Neuronal stem cell (in vitro differentiated cells): ENCODE data around the gene DTWD1.
A peak's percentile ranks its signal among the peaks of the same experiment; 100 is the strongest.

ENCODE experiments used
- DNase-seq: peaks from one replicate; pipeline ENCODE4 v3.0.0-alpha.2; 2013; ENCODE audit warnings: low spot score
- H2AFZ ChIP-seq: one replicate; pipeline ENCODE4 v1.6.1; 2013; ENCODE audit warnings: mild to moderate bottlenecking, low read length, inconsistent platforms
- H2AK5ac ChIP-seq: 2 replicates; pipeline ENCODE4 v1.6.1; 2013; ENCODE audit warnings: low read depth, mild to moderate bottlenecking, inconsistent platforms, low read length, moderate library complexity, mixed read lengths
- H2BK120ac ChIP-seq: 2 replicates; pipeline ENCODE4 v1.6.1; 2013; ENCODE audit warnings: low read depth, mild to moderate bottlenecking, inconsistent platforms, low read length, moderate library complexity, mixed read lengths
- H2BK12ac ChIP-seq: one replicate; pipeline ENCODE4 v1.6.1; 2013; ENCODE audit warnings: low read length, inconsistent platforms
- H2BK15ac ChIP-seq: 2 replicates; pipeline ENCODE4 v1.6.1; 2013; ENCODE audit warnings: mild to moderate bottlenecking, low read length, inconsistent platforms, mixed read lengths
- H2BK5ac ChIP-seq: one replicate; pipeline ENCODE4 v1.6.1; 2013; ENCODE audit warnings: inconsistent platforms, mild to moderate bottlenecking, low read length, moderate library complexity
- H3K14ac ChIP-seq: one replicate; pipeline ENCODE4 v1.6.1; 2013; ENCODE audit warnings: low read length, inconsistent platforms
- H3K18ac ChIP-seq: 2 replicates; pipeline ENCODE4 v1.6.1; 2013; ENCODE audit warnings: low read length, inconsistent platforms
- H3K23ac ChIP-seq: 2 replicates; pipeline ENCODE4 v1.6.1; 2013; ENCODE audit warnings: low read depth, mild to moderate bottlenecking, mixed read lengths, low read length, inconsistent platforms; ENCODE audit not compliant: poor library complexity
- H3K27ac ChIP-seq: replicated peaks from 3 replicates; pipeline ENCODE4 v1.5.1; 2013; ENCODE audit warnings: low read length, inconsistent platforms
- H3K27me3 ChIP-seq, 3 experiments: 2 replicates each; pipeline ENCODE4 v1.6.1; 2013; ENCODE audit warnings: low read length in 3 of 3, mild to moderate bottlenecking in 2 of 3, inconsistent platforms in 1 of 3, low read depth in 1 of 3, mixed read lengths in 1 of 3, moderate library complexity in 1 of 3; ENCODE audit not compliant: control insufficient read depth in 3 of 3, insufficient read depth in 3 of 3
- H3K36me3 ChIP-seq, 2 donors: replicated peaks in 1 of 2; 2 replicates each; pipeline ENCODE4 v1.6.1; 2013; ENCODE audit warnings: low read length in 2 of 2; ENCODE audit not compliant: control insufficient read depth in 2 of 2, insufficient read depth in 2 of 2
- H3K4ac ChIP-seq: 2 replicates; pipeline ENCODE4 v1.6.1; 2013; ENCODE audit warnings: inconsistent platforms, mild to moderate bottlenecking, low read length, moderate library complexity
- H3K4me1 ChIP-seq, 2 donors: 1 replicate in 1 of 2; 2 replicates in 1 of 2; pipeline ENCODE4 v1.6.1; 2013; ENCODE audit warnings: low read length in 2 of 2, low read depth in 1 of 2; ENCODE audit not compliant: control insufficient read depth in 2 of 2, insufficient read depth in 1 of 2
- H3K4me2 ChIP-seq: one replicate; pipeline ENCODE4 v1.6.1; 2013; ENCODE audit warnings: mild to moderate bottlenecking, low read length, inconsistent platforms; ENCODE audit not compliant: insufficient read depth, poor library complexity, severe bottlenecking
- H3K4me3 ChIP-seq, 2 donors: 2 replicates each; pipeline ENCODE4 v1.5.1; 2013; ENCODE audit warnings: low read length in 2 of 2, mild to moderate bottlenecking in 2 of 2, inconsistent platforms in 1 of 2, moderate library complexity in 1 of 2
- H3K79me1 ChIP-seq: one replicate; pipeline ENCODE4 v1.6.1; 2013; ENCODE audit warnings: low read depth, mild to moderate bottlenecking, inconsistent platforms, low read length, moderate library complexity
- H3K9ac ChIP-seq: one replicate; pipeline ENCODE4 v1.6.1; 2013; ENCODE audit warnings: mild to moderate bottlenecking, low read depth, low read length, inconsistent platforms; ENCODE audit not compliant: poor library complexity
- H3K9me3 ChIP-seq, 2 donors: replicated peaks in 1 of 2; 2 replicates each; pipeline versions ENCODE3 to v1.6.1; 2013; ENCODE audit warnings: low read length in 2 of 2, mild to moderate bottlenecking in 2 of 2, inconsistent platforms in 1 of 2, low read depth in 1 of 2, mixed read lengths in 1 of 2, moderate library complexity in 1 of 2; ENCODE audit not compliant: control insufficient read depth in 2 of 2, insufficient read depth in 1 of 2
- H4K8ac ChIP-seq: one replicate; pipeline ENCODE4 v1.6.1; 2013; ENCODE audit warnings: low read depth, mild to moderate bottlenecking, inconsistent platforms, low read length, moderate library complexity
- H4K91ac ChIP-seq: one replicate; pipeline ENCODE4 v1.6.1; 2013; ENCODE audit warnings: low read length, low read depth, mild to moderate bottlenecking, inconsistent platforms; ENCODE audit not compliant: poor library complexity
- WGBS, 2 donors: extraction: QIAGEN DNeasy Blood & Tissue Kit; methylation state at CpG; one replicate each; pipeline ENCODE4 v1.1.7; 2013; ENCODE audit warnings: missing lambda C conversion rate in 2 of 2, mixed read lengths in 1 of 2; ENCODE audit not compliant: insufficient read length in 2 of 2, insufficient replicate concordance in 1 of 2; ENCODE audit errors: extremely low coverage in 2 of 2; 5-methylcytosine and 5-hydroxymethylcytosine counted together

DTWD1 gene

DNA sequence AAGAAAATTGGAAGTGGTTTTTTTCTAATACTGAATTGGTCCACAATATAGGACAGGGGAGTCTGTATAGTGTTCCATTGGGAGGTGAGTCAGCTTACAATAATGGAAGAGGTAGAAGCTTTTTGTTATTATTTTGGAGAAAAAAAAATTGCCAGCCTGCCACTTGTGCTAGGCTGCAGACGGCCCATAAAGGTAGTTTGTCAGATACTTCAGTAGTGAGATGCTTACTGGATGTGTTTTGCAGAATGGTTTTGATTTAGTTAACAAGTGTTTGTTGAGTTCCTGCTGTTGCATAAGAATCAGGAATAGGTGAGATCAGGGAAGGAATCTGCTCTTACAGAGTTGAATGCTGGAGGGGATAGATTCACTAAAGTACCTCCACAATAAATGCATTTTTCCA lies 1.0 kb downstream of the DTWD1 start:
- Histone ChIP-seq H2AFZ (no peak overlapping the region), H3K4me3 (peak overlapping the region in 1 of 2 donors; percentile 86), H3K27ac (no peak overlapping the region)

DNA sequence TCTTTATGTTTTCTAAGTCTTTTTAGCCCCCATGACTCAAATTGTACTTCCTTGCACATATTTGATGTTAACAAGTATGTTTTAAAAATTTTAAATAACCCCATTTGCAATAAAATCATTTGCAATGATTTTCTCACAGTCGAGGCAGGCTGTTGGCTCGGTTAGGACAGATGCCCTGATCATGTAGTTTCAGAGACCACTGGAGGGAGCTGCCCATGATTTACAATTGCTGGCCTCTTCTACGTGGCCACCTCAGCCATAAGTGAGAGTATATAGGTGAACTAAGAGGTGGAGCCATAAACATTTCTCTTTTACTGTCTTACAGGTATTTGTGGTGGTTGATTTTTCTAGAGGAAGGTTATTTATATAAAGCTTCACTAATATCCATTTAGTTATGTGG lies 1.7 kb downstream of the DTWD1 start:
- Histone ChIP-seq H2BK12ac (no peak overlapping the region), H3K4me3 (no peak overlapping the region), H2BK120ac (no peak overlapping the region), H4K8ac (no peak overlapping the region), H3K4ac (no peak overlapping the region), H3K14ac (no peak overlapping the region), H3K27ac (no peak overlapping the region), H3K9me3 (peaks cover 6 to 38% of the 10 kb centered on the region in 2 donors), H2AFZ (no peak overlapping the region), H3K27me3 (no peaks in the 10 kb centered on the region), H3K4me2 (no peak overlapping the region), H2BK15ac (no peak overlapping the region), H4K91ac (no peak overlapping the region), H3K18ac (no peak overlapping the region), H2BK5ac (no peak overlapping the region), H2AK5ac (no peak overlapping the region), H3K4me1 (peaks cover 2 to 7% of the 10 kb centered on the region in 2 donors), H3K36me3 (peaks cover 8 to 40% of the 10 kb centered on the region in 2 donors), H3K79me1 (no peaks in the 10 kb centered on the region), H3K9ac (no peak overlapping the region), H3K23ac (no peak overlapping the region)
- WGBS, 2 donors: no CpG with 5 or more reads among the region's 3 CpGs
- no peak for DNase-seq

More for the DNA sequence above, 1.0 kb downstream of the DTWD1 start:
- no peak overlapping the region for H2BK5ac ChIP-seq
- H3K4me1 ChIP-seq: peaks cover 2 to 7% of the 10 kb centered on the region in 2 donors
- no peak overlapping the region for H4K91ac ChIP-seq
- H3K9me3 ChIP-seq: peaks cover 6 to 38% of the 10 kb centered on the region in 2 donors
- H3K23ac ChIP-seq: no peak overlapping the region
- H2BK15ac ChIP-seq: no peak overlapping the region
- WGBS, 2 donors: no CpG with 5 or more reads among the region's 1 CpG
- no peaks in the 10 kb centered on the region for H3K27me3 ChIP-seq
- no peak overlapping the region for H2BK120ac ChIP-seq
- H3K36me3 ChIP-seq: peaks cover 6 to 34% of the 10 kb centered on the region in 2 donors
- H3K18ac ChIP-seq: no peak overlapping the region
- no peak overlapping the region for H2AK5ac ChIP-seq
- DNase-seq: no peak
- no peak overlapping the region for H2BK12ac ChIP-seq
- H4K8ac ChIP-seq: no peak overlapping the region
- H3K9ac ChIP-seq: no peak overlapping the region
- H3K4ac ChIP-seq: no peak overlapping the region
- no peaks in the 10 kb centered on the region for H3K79me1 ChIP-seq
- no peak overlapping the region for H3K14ac ChIP-seq
- no peak overlapping the region for H3K4me2 ChIP-seq

DNA sequence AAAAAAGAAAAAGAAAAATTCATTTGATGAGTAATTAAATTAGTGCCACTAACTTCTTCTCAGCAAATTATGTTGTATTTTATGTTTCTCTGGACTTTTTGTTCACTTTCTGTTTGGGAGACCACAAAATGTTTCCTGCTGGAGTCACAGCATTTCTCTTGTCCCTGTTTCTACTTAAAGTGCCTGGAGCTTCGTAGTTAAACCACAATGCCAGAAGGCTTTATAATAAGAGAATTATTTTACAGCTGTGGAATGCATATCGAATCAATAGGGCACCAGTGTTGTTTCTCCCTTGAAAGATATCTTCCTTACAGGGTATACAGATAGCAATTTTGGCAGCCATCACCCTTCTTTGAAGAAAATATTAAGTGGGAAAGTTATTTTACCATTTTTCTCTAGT lies 3.2 kb downstream of the DTWD1 start:
- Histone ChIP-seq H3K23ac (no peak overlapping the region), H3K4me3 (no peak overlapping the region), H4K91ac (no peak overlapping the region), H3K9me3 (peaks cover 6 to 38% of the 10 kb centered on the region in 2 donors), H3K27me3 (no peaks in the 10 kb centered on the region), H4K8ac (no peak overlapping the region), H2AK5ac (no peak overlapping the region), H3K4me1 (peaks cover 2 to 7% of the 10 kb centered on the region in 2 donors), H3K4me2 (no peak overlapping the region), H2AFZ (no peak overlapping the region), H2BK120ac (no peak overlapping the region), H3K36me3 (peaks cover 8 to 55% of the 10 kb centered on the region in 2 donors), H3K18ac (no peak overlapping the region), H3K79me1 (no peaks in the 10 kb centered on the region), H3K27ac (no peak overlapping the region), H2BK12ac (no peak overlapping the region), H3K4ac (no peak overlapping the region), H3K9ac (no peak overlapping the region), H2BK15ac (no peak overlapping the region), H2BK5ac (no peak overlapping the region), H3K14ac (no peak overlapping the region)
- no peak for DNase-seq
- WGBS, 2 donors: no CpG with 5 or more reads among the region's 2 CpGs

- H2BK12ac ChIP-seq: no peak overlapping the region
- H2AK5ac ChIP-seq: no peak overlapping the region
- no peak overlapping the region for H4K91ac ChIP-seq
- no peaks in the 10 kb centered on the region for H3K79me1 ChIP-seq
- no CpG with 5 or more reads among the region's 5 CpGs for WGBS, 2 donors
- H2BK120ac ChIP-seq: no peak overlapping the region
- H2BK15ac ChIP-seq: no peak overlapping the region
- no peak overlapping the region for H3K14ac ChIP-seq
- H2AFZ ChIP-seq: no peak overlapping the region
- H3K9me3 ChIP-seq: peaks cover 6 to 38% of the 10 kb centered on the region in 2 donors
- no peak overlapping the region for H4K8ac ChIP-seq
- no peak overlapping the region for H3K18ac ChIP-seq
- H3K4me1 ChIP-seq: peaks cover 0 to 5% of the 10 kb centered on the region in 2 donors
- no peak overlapping the region for H2BK5ac ChIP-seq
- H3K4me2 ChIP-seq: no peak overlapping the region
- H3K4me3 ChIP-seq: no peak overlapping the region
- no peak overlapping the region for H3K9ac ChIP-seq
- H3K36me3 ChIP-seq: peaks cover 8 to 70% of the 10 kb centered on the region in 2 donors
- no peak overlapping the region for H3K27ac ChIP-seq
- no peak for DNase-seq
- no peaks in the 10 kb centered on the region for H3K27me3 ChIP-seq
- H3K4ac ChIP-seq: no peak overlapping the region
- H3K23ac ChIP-seq: no peak overlapping the region
Observed at GRCh38 chr15:49625460-49626036, 4.7 kb downstream of the DTWD1 start.
